GM10847 (cell line): ENCODE measurements around the gene WSB2.

Experiments used
- POLR2A ChIP-seq: IDR thresholded peaks from 2 replicates; pipeline ENCODE4 v1.6.1; 2011; ENCODE audit not compliant: insufficient read length; ENCODE audit errors: extremely low read depth

Gene WSB2

GRCh38 chr12:118070650-118071049 is 9.7 kb upstream of the WSB2 start:
- TF ChIP-seq POLR2A: no peak

GRCh38 chr12:118068445-118068844 is 7.5 kb upstream of the WSB2 start:
- no peak for TF ChIP-seq POLR2A

- TF ChIP-seq POLR2A: no peak
These were observed 4.4 kb upstream of the WSB2 start for GRCh38 chr12:118065380-118065779.

GRCh38 chr12:118064608-118065007 is 3.6 kb upstream of the WSB2 start:
- no peak for TF ChIP-seq POLR2A

GRCh38 chr12:118063576-118064391 is 2.8 kb upstream of the WSB2 start:
- TF ChIP-seq POLR2A: no peak

- TF ChIP-seq POLR2A: no peak
These were observed 1.2 kb upstream of the WSB2 start for GRCh38 chr12:118061873-118062843.

- TF ChIP-seq POLR2A: no peak
These were observed 523 bp downstream of the WSB2 start for GRCh38 chr12:118060301-118061010.

GRCh38 chr12:118059341-118060191 is 1.4 kb downstream of the WSB2 start:
- TF ChIP-seq POLR2A: no peak

- TF ChIP-seq POLR2A: no peak
These were observed 2.1 kb downstream of the WSB2 start for GRCh38 chr12:118058881-118059280.

GRCh38 chr12:118058227-118058626 is 2.8 kb downstream of the WSB2 start:
- no peak for TF ChIP-seq POLR2A

- no peak for TF ChIP-seq POLR2A
These were observed 4.9 kb downstream of the WSB2 start for GRCh38 chr12:118055865-118056773.

- no peak for TF ChIP-seq POLR2A
These were observed 5.8 kb downstream of the WSB2 start for GRCh38 chr12:118055144-118055557.
